ENCODE measurements around the gene GSG1. TPM values are rescaled to one million over a fixed set of nuclear protein-coding genes. Genes with fewer than 3 reads are reported as not detected.

The GSG1 gene
- total and polyA plus RNA-seq, 2 donors (not counting 3 experiments of a cell fraction or from before 2014, with no cell fraction given): not detected

GRCh38 chr12:13039328-13039956, 64.0 kb downstream of the GSG1 start:
- CTCF ChIA-PET: no interaction called here
- no TSS peak for BruUV-seq (replicated peaks)
- H3K79me2 ChIP-seq (ENCODE audit: control insufficient read depth, insufficient read depth, low read length): no peaks in the 10 kb centered on the region
- POLR2A ChIA-PET: no interaction called here
- H3K36me3 ChIP-seq (ENCODE audit: control insufficient read depth in 2 of 2, extremely low read depth in 1 of 2, insufficient read depth in 2 of 2, low read length in 2 of 2): no peaks in the 10 kb centered on the region
- H3K9me3 ChIP-seq (replicated peaks; ENCODE audit: control insufficient read depth, insufficient read depth, low read length): no peaks in the 10 kb centered on the region
- intact Hi-C loops (cut with micrococcal nuclease): no loop called here
- TF ChIP-seq MAX (IDR thresholded peaks at IDR 0.05; ENCODE audit: insufficient read depth, insufficient read length) (no peak), MYC (IDR thresholded peaks at IDR 0.05; ENCODE audit: low read depth, low read length) (no peak), POLR2A (IDR thresholded peaks at IDR 0.05; ENCODE audit: low read depth, low read length) (no peak), JUN (IDR thresholded peaks at IDR 0.05; ENCODE audit: borderline replicate concordance, insufficient read depth, insufficient read length, low read depth) (no peak), FOS (IDR thresholded peaks at IDR 0.05; ENCODE audit: borderline replicate concordance, insufficient read depth, low read length) (no peak), EZH2 (IDR thresholded peaks at IDR 0.05; ENCODE audit: borderline replicate concordance, low read depth, low read length, severe bottlenecking) (no peak), CTCF (IDR thresholded peaks at IDR 0.05; ENCODE audit: extremely low read depth in 1 of 2, insufficient read depth in 1 of 2, low read depth in 1 of 2, low read length in 2 of 2) (no peak), GATA2 (IDR thresholded peaks at IDR 0.05; ENCODE audit: insufficient read depth, insufficient read length, low read depth, low read length) (no peak), POLR2AphosphoS5 (IDR thresholded peaks at IDR 0.05; ENCODE audit: insufficient read depth, low read depth, low read length) (no peak)
- FAIRE-seq (no peak), DNase-seq (ENCODE audit: low read depth, low spot score) (no peak)
- H3K27ac ChIP-seq (ENCODE audit: insufficient read depth, low read depth, low read length): no peak overlapping the region
- no peaks in the 10 kb centered on the region for H3K9me1 ChIP-seq (replicated peaks; ENCODE audit: control insufficient read depth, extremely low read depth, insufficient read depth, low read length)
- no peaks in the 10 kb centered on the region for H4K20me1 ChIP-seq (replicated peaks; ENCODE audit: control insufficient read depth, extremely low read depth, insufficient read depth, low read length)
- H3K4me3 ChIP-seq (replicated peaks in 1 of 3; ENCODE audit: insufficient read depth in 1 of 3, low read depth in 1 of 3, low read length in 3 of 3): no peak overlapping the region
- H3K4me2 ChIP-seq (ENCODE audit: insufficient read depth, low read length): no peak overlapping the region
- H2AFZ ChIP-seq (ENCODE audit: low read depth, low read length): no peak overlapping the region
- no peak overlapping the region for H3K9ac ChIP-seq (replicated peaks; ENCODE audit: extremely low read depth, insufficient read depth, low read length)
- H3K27me3 ChIP-seq (ENCODE audit: control insufficient read depth in 2 of 2, insufficient read depth in 2 of 2, low read length in 2 of 2): peaks cover 2% of the 10 kb centered on the region in 2 experiments
- dilution Hi-C loops (cut with MboI; ENCODE audit: extremely low pct_ligation_motif_present, low sequenced_read_pairs): no loop called here
- peaks cover 5% of the 10 kb centered on the region for H3K4me1 ChIP-seq (ENCODE audit: control insufficient read depth, extremely low read depth, insufficient read depth, low read length)

Measured in endothelial cell of umbilical vein (primary cell).